Activated effector memory CD4-positive, alpha-beta T cell treated with anti-CD3 and anti-CD28 coated beads, Interleukin-2, amount 50 U/mL, for 16 hours (primary cell): ENCODE data around the gene KRT83.

Experiments
- DNase-seq: peaks from one replicate; pipeline ENCODE4 v3.0.0-alpha.2; 2020

The KRT83 gene

DNA sequence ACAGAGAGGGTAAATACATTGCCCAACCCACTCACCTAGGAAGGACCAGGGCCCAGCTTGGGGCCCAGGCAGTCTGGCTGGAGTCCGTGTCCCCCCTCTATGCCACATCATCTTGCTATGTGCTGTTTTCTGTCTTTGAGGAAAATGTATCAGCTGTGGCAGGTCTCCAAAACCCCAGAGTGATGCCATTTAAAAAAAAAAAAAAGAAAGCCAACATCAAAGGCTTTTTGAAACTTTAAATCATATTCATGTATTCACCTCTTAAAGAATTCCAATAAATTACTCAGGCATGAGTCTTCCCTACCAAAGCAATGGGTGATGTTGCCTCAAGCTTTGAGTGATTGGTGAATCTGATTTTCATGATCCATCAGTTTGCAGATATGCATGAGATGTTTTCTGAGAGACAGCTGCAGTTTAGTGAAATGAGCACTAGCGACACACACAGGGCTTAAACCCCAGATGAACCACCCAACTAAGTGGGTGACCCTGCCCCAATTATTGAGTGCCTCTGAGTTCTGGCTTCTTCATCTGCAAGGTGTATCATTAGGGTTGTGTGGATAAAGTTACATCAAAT is 35.9 kb downstream of the KRT83 start:
- DNase-seq: no peak

GRCh38 chr12:52284562-52285171 is 36.5 kb downstream of the KRT83 start:
- DNase-seq: no peak

DNA sequence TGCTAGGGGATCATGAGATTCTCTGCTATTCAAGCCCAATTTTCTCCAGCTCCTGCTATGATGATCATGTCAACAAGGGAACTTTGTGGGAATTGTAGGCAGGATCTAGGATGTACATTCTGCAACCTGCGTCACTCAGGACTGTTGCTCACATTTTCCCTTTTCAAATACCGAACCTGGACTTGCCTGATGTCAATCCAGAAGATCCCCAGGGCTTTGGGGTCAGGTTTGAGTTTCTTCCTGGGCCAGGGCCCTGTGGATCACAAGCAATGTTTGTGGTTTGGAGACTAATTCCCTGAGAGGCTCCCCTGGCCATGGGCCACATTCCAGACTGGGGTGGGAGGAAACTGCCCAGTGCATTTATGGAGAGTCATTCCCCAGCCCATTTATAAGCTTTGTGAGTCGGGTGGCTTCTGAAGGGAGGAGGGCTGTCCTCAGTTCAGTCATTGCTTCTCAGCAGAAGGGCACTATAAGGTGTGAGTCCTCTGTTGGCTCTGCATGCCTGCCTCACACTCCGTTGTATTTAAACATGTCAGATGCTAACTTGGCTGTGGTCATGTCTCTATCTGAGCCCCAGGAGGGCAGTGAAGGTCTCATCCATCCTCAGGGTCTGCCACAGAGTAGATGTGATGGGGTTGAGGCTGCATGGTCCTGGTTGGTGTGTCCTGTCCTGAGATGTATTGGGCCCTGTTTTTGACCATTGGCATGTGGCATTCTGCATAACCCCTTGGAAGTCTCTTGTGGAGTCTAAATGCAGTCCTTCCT is 40.2 kb downstream of the KRT83 start:
- no peak for DNase-seq

- no peak for DNase-seq
Observed at GRCh38 chr12:52280319-52280795, 40.8 kb downstream of the KRT83 start.

GRCh38 chr12:52279422-52280318 is 41.5 kb downstream of the KRT83 start:
- DNase-seq: no peak

DNA sequence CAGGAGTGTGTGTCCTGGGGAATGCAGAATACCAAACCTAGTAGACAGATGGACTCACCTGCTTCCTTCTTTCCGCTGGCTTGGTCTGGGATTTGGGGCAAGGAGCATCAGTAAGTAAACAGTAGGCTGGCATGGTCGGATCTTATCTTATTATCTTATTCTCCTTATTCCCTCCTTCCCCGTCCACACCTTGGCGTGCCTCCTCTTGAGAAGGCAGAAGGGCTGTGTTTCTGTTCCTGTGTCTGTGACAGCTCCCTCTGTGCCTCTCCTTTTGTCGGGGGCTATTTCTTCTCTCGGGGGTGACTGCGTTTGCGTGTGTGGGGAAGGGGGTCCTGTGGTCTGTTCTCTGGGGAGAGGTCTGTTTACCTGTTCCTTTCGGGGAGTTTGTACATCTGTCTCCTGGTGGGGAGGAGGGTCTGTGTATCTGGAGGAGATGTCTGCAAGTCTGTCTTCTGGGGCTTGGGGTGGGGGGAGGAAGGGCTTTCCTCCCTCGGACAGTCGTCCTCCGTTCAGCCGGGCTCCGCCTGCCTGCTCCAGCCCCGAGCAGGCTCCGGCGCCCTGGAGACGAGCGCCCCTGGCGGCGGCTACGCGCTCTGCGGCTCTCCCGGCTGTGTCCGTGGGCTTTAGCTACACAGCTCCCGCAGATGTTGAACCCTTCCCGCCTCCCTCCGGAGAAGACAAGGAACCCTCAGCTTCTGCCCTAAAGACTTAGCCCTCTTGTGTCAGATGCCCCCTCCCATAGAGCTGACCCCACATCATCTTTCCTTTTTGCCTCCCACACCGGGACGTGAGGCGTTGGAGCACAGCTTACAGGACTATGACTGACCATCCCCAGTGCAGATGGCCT is 42.4 kb downstream of the KRT83 start:
- peak; percentile 90 for DNase-seq

GRCh38 chr12:52277486-52278245 is 43.5 kb downstream of the KRT83 start:
- no peak for DNase-seq

DNA sequence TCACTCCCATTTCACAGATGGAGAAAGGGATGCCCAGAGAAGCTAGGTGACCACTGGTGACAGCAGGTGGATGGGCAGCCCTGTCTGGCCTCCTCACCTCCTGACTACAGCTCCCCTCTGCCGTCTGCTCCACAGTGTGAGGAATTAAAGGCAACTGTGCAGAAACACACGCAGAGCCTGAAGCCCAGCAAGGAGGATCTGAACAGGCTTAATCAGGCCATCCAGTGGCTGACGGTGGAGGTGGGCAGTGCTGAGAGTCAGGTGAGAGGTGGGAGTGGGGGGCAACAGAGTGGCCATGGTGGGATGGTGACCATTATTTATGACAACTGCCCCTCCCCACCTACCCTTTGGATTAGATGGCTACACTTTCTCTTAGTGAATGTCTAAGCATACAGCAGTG is 45.5 kb downstream of the KRT83 start:
- DNase-seq: no peak

GRCh38 chr12:52274521-52275120 is 46.6 kb downstream of the KRT83 start, which contains the start of gene KRT86:
Gene KRT86, plus strand, starts transcription at chr12:52274645. Its CDS starts 27,272 bp downstream, at chr12:52301917.
- DNase-seq: no peak

GRCh38 chr12:52271158-52271557 is 50.0 kb downstream of the KRT83 start:
- no peak for DNase-seq

GRCh38 chr12:52270541-52271070 is 50.6 kb downstream of the KRT83 start:
- peak; percentile 46 for DNase-seq

DNA sequence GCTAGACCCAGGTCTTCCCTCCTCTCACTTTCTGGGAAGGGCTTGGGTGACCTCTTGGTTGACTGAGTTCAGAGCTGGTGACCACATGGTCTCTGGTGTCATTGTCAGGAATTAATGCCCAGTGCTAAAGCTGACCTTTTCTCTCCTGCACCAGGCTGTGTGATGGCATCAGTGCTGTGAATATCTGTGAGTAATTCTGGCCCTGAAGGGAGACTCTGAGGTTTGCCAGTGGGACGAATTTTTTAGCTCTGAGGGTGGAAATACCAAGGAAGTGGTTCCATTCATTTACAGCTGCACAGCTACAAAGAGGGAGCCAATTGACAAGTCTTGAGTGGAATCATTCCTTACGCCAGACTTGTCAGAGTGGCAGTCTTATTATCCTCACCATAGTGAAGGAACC is 53.0 kb downstream of the KRT83 start:
- peak; percentile 8 for DNase-seq

DNA sequence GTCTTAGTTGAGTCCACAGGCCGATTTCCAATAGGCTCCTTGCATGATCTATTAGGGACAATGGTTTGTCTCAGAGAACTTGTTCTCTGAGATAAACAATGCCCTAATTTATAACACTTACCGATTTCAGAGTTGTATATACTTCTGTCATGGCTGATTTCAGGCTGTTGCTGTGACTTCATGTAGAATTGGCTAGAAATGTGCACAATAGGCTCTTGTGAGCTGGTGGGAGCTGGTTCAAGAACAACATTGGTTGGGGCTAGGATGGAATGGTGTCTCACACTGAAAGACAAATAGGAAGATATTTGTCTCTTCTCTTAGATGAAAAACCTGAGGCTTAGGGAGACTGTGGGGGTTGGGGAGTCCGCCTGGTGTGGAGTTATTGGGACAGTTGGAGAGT is 53.5 kb downstream of the KRT83 start:
- DNase-seq: peak; percentile 12

- peak; percentile 24 for DNase-seq
Observed at GRCh38 chr12:52267266-52267665, 53.9 kb downstream of the KRT83 start.

DNA sequence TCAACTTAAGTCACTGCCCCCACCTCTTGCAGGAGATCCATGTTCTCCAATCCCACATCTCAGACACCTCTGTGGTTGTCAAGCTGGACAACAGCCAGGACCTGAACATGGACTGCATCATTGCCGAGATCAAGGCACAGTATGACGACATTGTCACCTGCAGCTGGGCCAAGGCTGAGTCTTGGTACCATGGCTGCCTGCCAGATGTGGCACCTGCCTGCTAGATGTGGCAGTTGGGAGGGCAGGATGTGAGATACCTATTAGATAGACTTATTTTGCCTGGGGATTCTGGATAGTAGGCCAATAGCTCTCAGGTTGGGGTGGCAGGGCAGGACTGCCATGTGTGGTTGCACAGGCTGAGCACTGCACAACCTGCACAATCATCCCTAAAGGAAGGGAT is 54.7 kb downstream of the KRT83 start:
- DNase-seq: peak; percentile 44

DNA sequence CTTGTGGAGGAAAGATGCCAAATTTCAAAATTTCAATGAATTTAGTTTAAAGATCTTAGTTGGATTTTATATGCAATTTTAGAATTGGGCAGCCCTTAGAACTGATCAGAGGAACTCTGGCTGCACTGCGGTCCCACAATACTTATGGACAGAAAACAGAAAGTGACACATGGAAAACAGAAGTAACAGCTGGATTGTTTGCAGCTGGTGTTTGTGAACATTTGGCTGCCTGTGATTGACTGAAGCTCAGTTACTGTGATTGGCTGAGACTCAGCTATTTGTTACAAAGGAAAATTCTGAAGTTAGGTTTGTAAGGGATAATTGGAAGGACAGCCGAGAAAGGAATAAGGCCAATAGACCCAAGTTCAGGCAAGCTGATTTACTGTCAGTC is 56.8 kb downstream of the KRT83 start:
- no peak for DNase-seq
